ENCODE results near the gene GMCL2.

- TF ChIP-seq CTCF (IDR thresholded peaks at IDR 0.05): no peak
- no peak for TF ChIP-seq POLR2A (IDR thresholded peaks at IDR 0.05)
Observed at GRCh38 chr5:178235588-178235974, 48.4 kb upstream of the GMCL2 start.
